GM08714 (cell line): ENCODE data around the gene RNF112.

ENCODE experiments used
- H3K4me3 ChIP-seq: fragments of 200-500 bp; sonication (Bioruptor generic); 2 replicates; pipeline ENCODE4 v1.5.1; 2014; ENCODE audit warnings: mild to moderate bottlenecking, low read length, inconsistent platforms
- ZNF274 ChIP-seq: IDR thresholded peaks from 2 replicates; pipeline ENCODE4 v1.6.1; 2012; ENCODE audit warnings: mild to moderate bottlenecking, low read depth, low read length

Gene RNF112

DNA sequence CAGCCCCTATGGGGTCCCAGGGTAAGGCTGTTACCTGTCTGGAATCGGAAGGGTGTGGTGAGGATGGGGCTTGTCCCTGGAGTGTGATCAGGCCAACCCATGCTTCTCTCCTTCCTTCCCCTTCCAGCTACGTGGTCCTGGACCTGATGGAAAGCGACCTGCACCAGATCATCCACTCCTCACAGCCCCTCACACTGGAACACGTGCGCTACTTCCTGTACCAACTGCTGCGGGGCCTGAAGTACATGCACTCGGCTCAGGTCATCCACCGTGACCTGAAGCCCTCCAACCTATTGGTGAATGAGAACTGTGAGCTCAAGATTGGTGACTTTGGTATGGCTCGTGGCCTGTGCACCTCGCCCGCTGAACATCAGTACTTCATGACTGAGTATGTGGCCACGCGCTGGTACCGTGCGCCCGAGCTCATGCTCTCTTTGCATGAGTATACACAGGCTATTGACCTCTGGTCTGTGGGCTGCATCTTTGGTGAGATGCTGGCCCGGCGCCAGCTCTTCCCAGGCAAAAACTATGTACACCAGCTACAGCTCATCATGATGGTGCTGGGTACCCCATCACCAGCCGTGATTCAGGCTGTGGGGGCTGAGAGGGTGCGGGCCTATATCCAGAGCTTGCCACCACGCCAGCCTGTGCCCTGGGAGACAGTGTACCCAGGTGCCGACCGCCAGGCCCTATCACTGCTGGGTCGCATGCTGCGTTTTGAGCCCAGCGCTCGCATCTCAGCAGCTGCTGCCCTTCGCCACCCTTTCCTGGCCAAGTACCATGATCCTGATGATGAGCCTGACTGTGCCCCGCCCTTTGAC, 30.3 kb upstream of the RNF112 start:
- no peak for TF ChIP-seq ZNF274
- no peak overlapping the region for H3K4me3 ChIP-seq

GRCh38 chr17:19381361-19381740, 29.7 kb upstream of the RNF112 start:
- TF ChIP-seq ZNF274, result no peak

DNA sequence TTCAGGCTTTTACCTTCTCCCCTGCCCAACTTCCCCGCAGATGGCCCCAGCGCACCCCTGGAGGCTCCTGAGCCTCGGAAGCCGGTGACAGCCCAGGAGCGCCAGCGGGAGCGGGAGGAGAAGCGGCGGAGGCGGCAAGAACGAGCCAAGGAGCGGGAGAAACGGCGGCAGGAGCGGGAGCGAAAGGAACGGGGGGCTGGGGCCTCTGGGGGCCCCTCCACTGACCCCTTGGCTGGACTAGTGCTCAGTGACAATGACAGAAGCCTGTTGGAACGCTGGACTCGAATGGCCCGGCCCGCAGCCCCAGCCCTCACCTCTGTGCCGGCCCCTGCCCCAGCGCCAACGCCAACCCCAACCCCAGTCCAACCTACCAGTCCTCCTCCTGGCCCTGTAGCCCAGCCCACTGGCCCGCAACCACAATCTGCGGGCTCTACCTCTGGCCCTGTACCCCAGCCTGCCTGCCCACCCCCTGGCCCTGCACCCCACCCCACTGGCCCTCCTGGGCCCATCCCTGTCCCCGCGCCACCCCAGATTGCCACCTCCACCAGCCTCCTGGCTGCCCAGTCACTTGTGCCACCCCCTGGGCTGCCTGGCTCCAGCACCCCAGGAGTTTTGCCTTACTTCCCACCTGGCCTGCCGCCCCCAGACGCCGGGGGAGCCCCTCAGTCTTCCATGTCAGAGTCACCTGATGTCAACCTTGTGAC, 29.1 kb upstream of the RNF112 start:
- TF ChIP-seq ZNF274, result no peak
- H3K4me3 ChIP-seq, result no peak overlapping the region

More at GRCh38 chr17:19381361-19381740, 29.7 kb upstream of the RNF112 start:
- no peak overlapping the region for H3K4me3 ChIP-seq

DNA sequence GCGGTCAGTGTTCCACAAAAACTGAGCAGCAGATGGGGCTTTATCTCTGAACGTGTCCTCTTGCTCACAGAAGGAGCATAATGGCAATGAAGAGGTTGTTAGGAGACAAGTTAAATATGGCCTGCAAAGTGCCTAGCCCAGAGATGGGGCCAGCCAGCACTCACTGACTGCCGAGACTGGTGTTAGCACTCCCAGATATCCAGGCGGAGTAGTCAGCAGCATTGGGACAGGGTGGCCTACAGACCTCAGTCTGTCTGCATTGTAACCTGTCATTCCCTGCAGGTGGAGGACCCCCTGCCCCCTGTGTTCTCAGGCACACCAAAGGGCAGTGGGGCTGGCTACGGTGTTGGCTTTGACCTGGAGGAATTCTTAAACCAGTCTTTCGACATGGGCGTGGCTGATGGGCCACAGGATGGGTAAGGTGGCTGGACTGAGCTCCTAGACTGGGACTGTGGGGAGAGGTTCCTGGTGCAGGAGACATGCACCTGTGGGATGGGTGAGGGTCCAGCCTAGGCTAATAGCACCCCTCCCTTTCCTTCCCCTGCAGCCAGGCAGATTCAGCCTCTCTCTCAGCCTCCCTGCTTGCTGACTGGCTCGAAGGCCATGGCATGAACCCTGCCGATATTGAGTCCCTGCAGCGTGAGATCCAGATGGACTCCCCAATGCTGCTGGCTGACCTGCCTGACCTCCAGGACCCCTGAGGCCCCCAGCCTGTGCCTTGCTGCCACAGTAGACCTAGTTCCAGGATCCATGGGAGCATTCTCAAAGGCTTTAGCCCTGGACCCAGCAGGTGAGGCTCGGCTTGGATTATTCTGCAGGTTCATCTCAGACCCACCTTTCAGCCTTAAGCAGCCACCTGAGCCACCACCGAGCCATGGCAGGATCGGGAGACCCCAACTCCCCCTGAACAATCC, 28.2 kb upstream of the RNF112 start:
- H3K4me3 ChIP-seq, result no peak overlapping the region
- TF ChIP-seq ZNF274, result no peak

DNA sequence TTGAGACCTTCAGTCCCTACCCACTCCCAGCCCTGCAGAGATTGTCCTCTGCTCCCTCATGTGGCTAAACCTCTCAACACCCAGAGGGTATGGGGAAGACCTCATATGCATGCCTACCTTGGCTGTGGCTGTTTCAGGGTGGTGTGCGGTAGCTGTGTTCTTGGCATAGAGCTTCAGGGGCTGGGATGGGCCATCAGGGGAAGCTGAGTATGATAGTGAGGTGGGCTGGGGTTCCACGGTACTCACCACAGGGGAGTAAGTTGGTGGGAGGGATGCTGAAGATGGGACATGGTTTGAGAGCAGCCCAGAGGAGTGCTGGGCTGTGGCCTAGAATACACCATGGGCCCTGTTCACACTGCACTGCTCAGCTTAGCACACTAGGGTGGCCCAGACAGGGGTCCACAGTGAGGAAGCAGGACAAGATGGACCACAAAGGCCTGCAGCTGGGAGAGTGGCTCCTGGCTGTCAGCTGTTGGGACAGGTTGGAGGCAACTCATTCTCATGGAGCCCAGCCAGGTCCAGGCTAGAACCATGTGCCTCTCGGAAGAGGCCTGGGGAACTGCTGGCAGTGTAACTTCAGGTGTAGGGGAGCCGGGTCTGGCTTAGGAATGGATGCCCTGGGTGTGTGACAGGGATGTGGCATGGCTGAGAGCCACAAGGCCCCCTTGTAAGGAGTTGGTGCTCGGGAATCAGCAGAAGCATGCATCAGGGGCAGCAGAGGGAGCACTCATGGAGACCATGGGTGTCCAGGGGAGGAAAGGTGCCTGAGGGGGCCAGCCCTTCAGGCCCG, 27.2 kb upstream of the RNF112 start:
- H3K4me3 ChIP-seq, result no peak overlapping the region
- TF ChIP-seq ZNF274, result no peak

DNA sequence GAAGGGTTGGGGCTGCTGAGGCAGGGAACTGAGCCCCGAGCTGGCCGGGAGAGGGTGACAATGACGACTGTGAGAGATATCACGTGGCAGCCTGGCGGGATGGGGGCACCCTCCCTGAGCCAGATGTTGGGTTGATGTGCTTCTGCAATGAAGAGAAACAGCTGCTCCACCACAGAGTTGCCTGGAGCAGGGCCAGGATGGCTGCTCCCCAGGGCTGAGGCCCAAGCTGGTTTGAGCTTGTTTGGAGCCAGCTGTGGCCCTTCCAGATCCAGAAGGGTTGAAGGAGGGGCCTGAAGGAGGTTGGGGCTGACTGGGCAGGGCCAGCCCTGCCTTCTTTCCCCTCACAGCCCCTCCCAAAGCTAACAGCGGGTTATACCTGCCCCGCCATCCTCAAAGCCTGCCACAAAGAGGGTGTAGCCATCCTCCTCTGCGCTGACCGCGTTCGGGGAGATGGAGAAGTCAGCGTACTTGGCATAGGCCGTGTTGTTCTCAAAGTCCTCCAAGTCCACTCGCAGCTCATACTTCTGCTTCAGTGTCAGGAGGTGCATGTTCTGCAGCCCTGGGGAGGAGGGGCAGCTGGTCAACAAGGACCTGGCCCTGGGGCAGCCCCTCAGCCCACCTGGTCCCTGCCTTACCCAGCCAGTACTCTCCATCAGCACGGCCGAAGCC, 26.2 kb upstream of the RNF112 start:
- TF ChIP-seq ZNF274, result no peak
- H3K4me3 ChIP-seq, result no peak overlapping the region

DNA sequence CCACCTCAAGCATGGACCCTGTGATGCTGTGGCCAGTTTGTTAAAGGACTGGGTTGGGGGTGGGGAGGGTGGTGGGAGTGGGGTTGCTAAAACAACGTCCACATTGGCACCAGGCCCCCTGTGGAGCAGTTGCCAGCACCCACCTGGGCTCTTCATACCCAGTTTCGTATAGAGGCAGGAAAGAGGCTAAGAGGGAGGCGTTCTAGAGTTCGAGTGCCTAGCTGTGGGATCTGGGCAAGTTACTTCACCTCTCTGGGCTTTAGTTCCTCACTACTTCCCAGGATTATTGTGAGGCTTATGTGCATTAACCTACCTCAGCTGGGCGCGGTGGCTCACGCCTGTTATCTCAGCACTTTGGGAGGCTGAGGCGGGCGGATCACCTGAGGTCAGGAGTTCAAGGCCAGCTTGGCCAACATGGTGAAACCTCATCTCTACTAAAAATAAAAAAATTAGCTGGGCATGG, 25.5 kb upstream of the RNF112 start:
- TF ChIP-seq ZNF274, result no peak
- H3K4me3 ChIP-seq, result no peak overlapping the region

DNA sequence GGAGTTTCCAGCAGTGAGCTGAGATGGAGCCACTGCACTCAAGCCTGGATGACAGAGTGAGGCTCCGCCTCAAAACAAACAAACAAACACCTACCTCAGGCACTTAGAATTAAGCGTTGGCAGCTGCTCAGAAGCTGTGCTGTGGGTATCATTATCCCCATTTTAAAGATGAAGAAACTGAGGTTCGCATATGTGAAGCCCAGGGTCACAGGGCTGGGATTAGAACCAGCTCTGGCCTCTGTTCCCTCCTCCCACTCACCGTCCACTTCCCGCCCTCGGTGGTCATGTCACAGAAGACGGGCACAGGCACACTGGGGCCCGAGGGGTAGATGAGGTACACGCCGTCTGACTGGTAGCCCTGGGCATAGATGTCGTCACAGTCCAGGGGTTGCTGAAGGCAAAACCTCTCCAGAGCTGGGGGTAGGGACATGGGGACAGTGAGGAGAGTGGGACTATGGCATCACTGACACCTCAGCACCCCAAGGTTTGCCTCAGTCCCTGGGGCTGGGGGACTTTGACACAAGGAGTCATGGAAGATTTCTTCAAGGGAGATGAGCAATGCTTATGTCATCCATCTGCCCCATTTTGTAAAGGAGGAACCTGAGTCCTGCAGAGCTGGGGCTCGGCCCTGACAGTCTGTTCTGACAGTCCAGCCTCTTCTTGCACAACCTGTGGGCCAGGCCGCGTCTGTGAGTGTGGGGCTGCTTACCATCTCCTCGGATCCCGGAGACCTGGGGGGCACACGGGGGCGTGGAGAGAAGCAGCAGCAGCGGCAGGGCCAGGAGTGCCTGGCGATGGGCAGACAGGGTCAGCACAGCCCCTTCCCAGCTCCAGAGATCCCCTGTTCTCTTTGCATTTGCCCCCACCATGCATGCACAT, 24.7 kb upstream of the RNF112 start:
- TF ChIP-seq ZNF274, result no peak
- no peak overlapping the region for H3K4me3 ChIP-seq

GRCh38 chr17:19386974-19387920, 23.8 kb upstream of the RNF112 start, which contains the start of gene MFAP4:
Gene MFAP4 (minus strand): TSS chr17:19387190. CDS start chr17:19387155, 35 bp downstream.
- no peak within 1 kb of the TSS for H3K4me3 ChIP-seq
- TF ChIP-seq ZNF274, result no peak

- no peak overlapping the region for H3K4me3 ChIP-seq
- no peak for TF ChIP-seq ZNF274
These were observed 23.0 kb upstream of the RNF112 start for GRCh38 chr17:19387921-19388521.
